ENCODE data around the gene ANKLE1.

GRCh38 chr19:17268754-17269153 lies 12.9 kb upstream of the ANKLE1 start:
- TF ChIP-seq CTCF (IDR thresholded peaks at IDR 0.05) (no peak), USF2 (IDR thresholded peaks at IDR 0.05; ENCODE audit: borderline replicate concordance, low read depth, low read length) (no peak), RAD21 (IDR thresholded peaks at IDR 0.05; ENCODE audit: low read length) (no peak), ZBTB33 (IDR thresholded peaks at IDR 0.05; ENCODE audit: borderline replicate concordance, low read depth) (no peak), SMC3 (IDR thresholded peaks at IDR 0.05; ENCODE audit: low read depth, low read length) (no peak)

Measured in SK-N-SH (cell line).